Measurements from ENCODE around the gene TMPRSS13. TPM values are rescaled to one million over a fixed set of nuclear protein-coding genes. Genes with fewer than 3 reads are reported as not detected.
A peak's percentile ranks its signal among the peaks of the same experiment; 100 is the strongest.

Gene TMPRSS13
- total RNA-seq, 1 donor from 2014 or later = not detected

GRCh38 chr11:117900720-117901440 is 28.3 kb downstream of the TMPRSS13 start:
- peaks cover 0 to 7% (median 0%) of the 10 kb centered on the region in 3 donors for H3K27me3 ChIP-seq (ENCODE audit: control insufficient read depth in 3 of 3, insufficient read depth in 3 of 3, low read length in 3 of 3)
- H3K4me1 ChIP-seq (ENCODE audit: control insufficient read depth in 3 of 3, insufficient read depth in 3 of 3, low read length in 3 of 3) = no peaks in the 10 kb centered on the region
- no peak overlapping the region for H3K4me3 ChIP-seq (ENCODE audit: low read length in 3 of 3)
- no peak overlapping the region for H3K9ac ChIP-seq (ENCODE audit: low read depth in 1 of 3, low read length in 3 of 3)
- H3K36me3 ChIP-seq (ENCODE audit: control insufficient read depth in 3 of 3, insufficient read depth in 3 of 3, low read length in 3 of 3) = no peaks in the 10 kb centered on the region
- H3K27ac ChIP-seq (ENCODE audit: low read depth, low read length) = no peak overlapping the region
- no peaks in the 10 kb centered on the region for H3K9me3 ChIP-seq (ENCODE audit: control insufficient read depth in 3 of 3, low read length in 3 of 3)

- Histone ChIP-seq H3K27ac (ENCODE audit: low read depth, low read length) (no peak overlapping the region), H3K36me3 (ENCODE audit: control insufficient read depth in 3 of 3, insufficient read depth in 3 of 3, low read length in 3 of 3) (no peaks in the 10 kb centered on the region), H3K9me3 (ENCODE audit: control insufficient read depth in 3 of 3, low read length in 3 of 3) (no peaks in the 10 kb centered on the region)
Measured at GRCh38 chr11:117900121-117900648, 29.0 kb downstream of the TMPRSS13 start.

GRCh38 chr11:117898059-117898458 is 31.1 kb downstream of the TMPRSS13 start:
- H3K4me1 ChIP-seq (ENCODE audit: control insufficient read depth in 3 of 3, insufficient read depth in 3 of 3, low read length in 3 of 3) = no peaks in the 10 kb centered on the region
- no peaks in the 10 kb centered on the region for H3K27me3 ChIP-seq (ENCODE audit: control insufficient read depth in 3 of 3, insufficient read depth in 3 of 3, low read length in 3 of 3)
- no peak overlapping the region for H3K27ac ChIP-seq (ENCODE audit: low read depth, low read length)
- no peaks in the 10 kb centered on the region for H3K36me3 ChIP-seq (ENCODE audit: control insufficient read depth in 3 of 3, insufficient read depth in 3 of 3, low read length in 3 of 3)
- H3K9me3 ChIP-seq (ENCODE audit: control insufficient read depth in 3 of 3, low read length in 3 of 3) = no peaks in the 10 kb centered on the region
- no peak overlapping the region for H3K4me3 ChIP-seq (ENCODE audit: low read length in 3 of 3)
- H3K9ac ChIP-seq (ENCODE audit: low read depth in 1 of 3, low read length in 3 of 3) = no peak overlapping the region

More at GRCh38 chr11:117900121-117900648, 29.0 kb downstream of the TMPRSS13 start:
- no peaks in the 10 kb centered on the region for H3K4me1 ChIP-seq (ENCODE audit: control insufficient read depth in 3 of 3, insufficient read depth in 3 of 3, low read length in 3 of 3)
- no peak overlapping the region for H3K9ac ChIP-seq (ENCODE audit: low read depth in 1 of 3, low read length in 3 of 3)
- H3K4me3 ChIP-seq (ENCODE audit: low read length in 3 of 3) = no peak overlapping the region
- peaks cover 0 to 5% (median 0%) of the 10 kb centered on the region in 3 donors for H3K27me3 ChIP-seq (ENCODE audit: control insufficient read depth in 3 of 3, insufficient read depth in 3 of 3, low read length in 3 of 3)

GRCh38 chr11:117892651-117893050 is 36.6 kb downstream of the TMPRSS13 start:
- Histone ChIP-seq H3K9ac (ENCODE audit: low read depth in 1 of 3, low read length in 3 of 3) (no peak overlapping the region), H3K4me1 (ENCODE audit: control insufficient read depth in 3 of 3, insufficient read depth in 3 of 3, low read length in 3 of 3) (no peaks in the 10 kb centered on the region), H3K4me3 (ENCODE audit: low read length in 3 of 3) (no peak overlapping the region), H3K36me3 (ENCODE audit: control insufficient read depth in 3 of 3, insufficient read depth in 3 of 3, low read length in 3 of 3) (no peaks in the 10 kb centered on the region), H3K9me3 (ENCODE audit: control insufficient read depth in 3 of 3, low read length in 3 of 3) (peaks cover 0 to 3% (median 0%) of the 10 kb centered on the region in 3 donors), H3K27me3 (ENCODE audit: control insufficient read depth in 3 of 3, insufficient read depth in 3 of 3, low read length in 3 of 3) (no peaks in the 10 kb centered on the region), H3K27ac (ENCODE audit: low read depth, low read length) (no peak overlapping the region)

- Histone ChIP-seq H3K4me3 (ENCODE audit: low read length in 3 of 3) (no peak overlapping the region), H3K4me1 (ENCODE audit: control insufficient read depth in 3 of 3, insufficient read depth in 3 of 3, low read length in 3 of 3) (peaks cover 0 to 1% (median under 1%) of the 10 kb centered on the region in 3 donors), H3K27ac (ENCODE audit: low read depth, low read length) (no peak overlapping the region), H3K9ac (ENCODE audit: low read depth in 1 of 3, low read length in 3 of 3) (no peak overlapping the region), H3K9me3 (ENCODE audit: control insufficient read depth in 3 of 3, low read length in 3 of 3) (peaks cover 0 to 3% (median 0%) of the 10 kb centered on the region in 3 donors), H3K27me3 (ENCODE audit: control insufficient read depth in 3 of 3, insufficient read depth in 3 of 3, low read length in 3 of 3) (no peaks in the 10 kb centered on the region), H3K36me3 (ENCODE audit: control insufficient read depth in 3 of 3, insufficient read depth in 3 of 3, low read length in 3 of 3) (no peaks in the 10 kb centered on the region)
Measured at GRCh38 chr11:117891362-117891761, 37.8 kb downstream of the TMPRSS13 start.

- H3K9ac ChIP-seq (ENCODE audit: low read depth in 1 of 3, low read length in 3 of 3) = no peak overlapping the region
- peaks cover 10 to 15% (median 12%) of the 10 kb centered on the region in 3 donors for H3K4me1 ChIP-seq (ENCODE audit: control insufficient read depth in 3 of 3, insufficient read depth in 3 of 3, low read length in 3 of 3)
- H3K36me3 ChIP-seq (ENCODE audit: control insufficient read depth in 3 of 3, insufficient read depth in 3 of 3, low read length in 3 of 3) = no peaks in the 10 kb centered on the region
- H3K9me3 ChIP-seq (ENCODE audit: control insufficient read depth in 3 of 3, low read length in 3 of 3) = peaks cover 0 to 3% (median 0%) of the 10 kb centered on the region in 3 donors
- H3K27ac ChIP-seq (ENCODE audit: low read depth, low read length) = no peak overlapping the region
- H3K4me3 ChIP-seq (ENCODE audit: low read length in 3 of 3) = no peak overlapping the region
- H3K27me3 ChIP-seq (ENCODE audit: control insufficient read depth in 3 of 3, insufficient read depth in 3 of 3, low read length in 3 of 3) = no peaks in the 10 kb centered on the region
Measured at GRCh38 chr11:117888139-117888566, 41.0 kb downstream of the TMPRSS13 start.

GRCh38 chr11:117887431-117888138 is 41.6 kb downstream of the TMPRSS13 start:
- H3K27ac ChIP-seq (ENCODE audit: low read depth, low read length) = no peak overlapping the region
- peaks cover 10 to 15% (median 12%) of the 10 kb centered on the region in 3 donors for H3K4me1 ChIP-seq (ENCODE audit: control insufficient read depth in 3 of 3, insufficient read depth in 3 of 3, low read length in 3 of 3)

GRCh38 chr11:117885777-117886176 is 43.4 kb downstream of the TMPRSS13 start:
- Histone ChIP-seq H3K27ac (ENCODE audit: low read depth, low read length) (peak overlapping the region; percentile 70), H3K4me3 (ENCODE audit: low read length in 3 of 3) (peak overlapping the region; percentile 30 to 44 (median 37)), H3K4me1 (ENCODE audit: control insufficient read depth in 3 of 3, insufficient read depth in 3 of 3, low read length in 3 of 3) (peaks cover 10 to 15% (median 12%) of the 10 kb centered on the region in 3 donors), H3K36me3 (ENCODE audit: control insufficient read depth in 3 of 3, insufficient read depth in 3 of 3, low read length in 3 of 3) (no peaks in the 10 kb centered on the region), H3K9ac (ENCODE audit: low read depth in 1 of 3, low read length in 3 of 3) (peak overlapping the region in 2 of 3 donors; percentile 5 to 73), H3K9me3 (ENCODE audit: control insufficient read depth in 3 of 3, low read length in 3 of 3) (no peaks in the 10 kb centered on the region), H3K27me3 (ENCODE audit: control insufficient read depth in 3 of 3, insufficient read depth in 3 of 3, low read length in 3 of 3) (peaks cover 2 to 12% (median 3%) of the 10 kb centered on the region in 3 donors)

More at GRCh38 chr11:117887431-117888138, 41.6 kb downstream of the TMPRSS13 start:
- Histone ChIP-seq H3K9me3 (ENCODE audit: control insufficient read depth in 3 of 3, low read length in 3 of 3) (no peaks in the 10 kb centered on the region), H3K27me3 (ENCODE audit: control insufficient read depth in 3 of 3, insufficient read depth in 3 of 3, low read length in 3 of 3) (no peaks in the 10 kb centered on the region), H3K9ac (ENCODE audit: low read depth in 1 of 3, low read length in 3 of 3) (no peak overlapping the region), H3K4me3 (ENCODE audit: low read length in 3 of 3) (no peak overlapping the region), H3K36me3 (ENCODE audit: control insufficient read depth in 3 of 3, insufficient read depth in 3 of 3, low read length in 3 of 3) (no peaks in the 10 kb centered on the region)

- Histone ChIP-seq H3K36me3 (ENCODE audit: control insufficient read depth in 3 of 3, insufficient read depth in 3 of 3, low read length in 3 of 3) (no peaks in the 10 kb centered on the region), H3K9ac (ENCODE audit: low read depth in 1 of 3, low read length in 3 of 3) (no peak overlapping the region), H3K27ac (ENCODE audit: low read depth, low read length) (peak overlapping the region; percentile 70), H3K27me3 (ENCODE audit: control insufficient read depth in 3 of 3, insufficient read depth in 3 of 3, low read length in 3 of 3) (peaks cover 3 to 15% (median 6%) of the 10 kb centered on the region in 3 donors), H3K4me3 (ENCODE audit: low read length in 3 of 3) (no peak overlapping the region), H3K9me3 (ENCODE audit: control insufficient read depth in 3 of 3, low read length in 3 of 3) (no peaks in the 10 kb centered on the region), H3K4me1 (ENCODE audit: control insufficient read depth in 3 of 3, insufficient read depth in 3 of 3, low read length in 3 of 3) (peaks cover 10 to 15% (median 12%) of the 10 kb centered on the region in 3 donors)
Measured at GRCh38 chr11:117884994-117885393, 44.2 kb downstream of the TMPRSS13 start.

All from skeletal muscle tissue (tissue), 4 donors.